Subcutaneous adipose tissue (tissue), 4 donors: ENCODE data around the gene RNF167. TPM values are rescaled to one million over a fixed set of nuclear protein-coding genes. Genes with fewer than 3 reads are reported as not detected.

Experiments
- total RNA-seq, 4 donors: library from RNA; depleted of rRNA; stranded (reverse); fragments of >200 nt; gene quantifications; one replicate each; pipeline ENCODE4 v1.1.0, GENCODE V29; 2016
- TF ChIP-seq, protein P1 (sequence below): fragments of 450-650 bp; IDR thresholded peaks from one replicate; pipeline ENCODE4 v1.5.1; 2016; ENCODE audit warnings: low read depth, mild to moderate bottlenecking, control low read depth, antibody characterized with exemption, moderate library complexity

The RNF167 gene
- total RNA-seq, 4 donors from 2014 or later: 21.7 to 42.0 (median 31.0) TPM

DNA sequence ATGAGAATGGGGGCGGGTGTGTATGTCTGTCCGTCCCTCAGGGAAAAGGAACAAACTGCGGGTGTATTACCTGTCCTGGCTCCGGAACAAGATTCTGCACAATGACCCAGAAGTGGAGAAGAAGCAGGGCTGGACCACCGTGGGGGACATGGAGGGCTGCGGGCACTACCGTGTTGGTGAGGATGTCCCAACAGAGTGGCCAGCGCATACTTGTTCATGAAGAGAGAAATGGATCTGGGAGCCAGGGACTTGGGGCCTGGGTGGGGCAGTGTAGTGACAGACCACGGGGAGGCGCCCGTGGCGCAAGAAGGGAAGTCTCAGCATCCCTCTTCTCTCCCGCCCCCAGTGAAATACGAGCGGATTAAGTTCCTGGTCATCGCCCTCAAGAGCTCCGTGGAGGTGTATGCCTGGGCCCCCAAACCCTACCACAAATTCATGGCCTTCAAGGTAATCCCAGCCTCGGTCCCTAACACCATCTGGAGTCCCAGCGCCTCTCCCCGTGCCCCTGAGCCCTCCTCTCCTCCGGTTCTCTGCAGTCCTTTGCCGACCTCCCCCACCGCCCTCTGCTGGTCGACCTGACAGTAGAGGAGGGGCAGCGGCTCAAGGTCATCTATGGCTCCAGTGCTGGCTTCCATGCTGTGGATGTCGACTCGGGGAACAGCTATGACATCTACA is 44.3 kb upstream of the RNF167 start:
- TF ChIP-seq, protein P1, sequence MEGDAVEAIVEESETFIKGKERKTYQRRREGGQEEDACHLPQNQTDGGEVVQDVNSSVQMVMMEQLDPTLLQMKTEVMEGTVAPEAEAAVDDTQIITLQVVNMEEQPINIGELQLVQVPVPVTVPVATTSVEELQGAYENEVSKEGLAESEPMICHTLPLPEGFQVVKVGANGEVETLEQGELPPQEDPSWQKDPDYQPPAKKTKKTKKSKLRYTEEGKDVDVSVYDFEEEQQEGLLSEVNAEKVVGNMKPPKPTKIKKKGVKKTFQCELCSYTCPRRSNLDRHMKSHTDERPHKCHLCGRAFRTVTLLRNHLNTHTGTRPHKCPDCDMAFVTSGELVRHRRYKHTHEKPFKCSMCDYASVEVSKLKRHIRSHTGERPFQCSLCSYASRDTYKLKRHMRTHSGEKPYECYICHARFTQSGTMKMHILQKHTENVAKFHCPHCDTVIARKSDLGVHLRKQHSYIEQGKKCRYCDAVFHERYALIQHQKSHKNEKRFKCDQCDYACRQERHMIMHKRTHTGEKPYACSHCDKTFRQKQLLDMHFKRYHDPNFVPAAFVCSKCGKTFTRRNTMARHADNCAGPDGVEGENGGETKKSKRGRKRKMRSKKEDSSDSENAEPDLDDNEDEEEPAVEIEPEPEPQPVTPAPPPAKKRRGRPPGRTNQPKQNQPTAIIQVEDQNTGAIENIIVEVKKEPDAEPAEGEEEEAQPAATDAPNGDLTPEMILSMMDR: no peak

DNA sequence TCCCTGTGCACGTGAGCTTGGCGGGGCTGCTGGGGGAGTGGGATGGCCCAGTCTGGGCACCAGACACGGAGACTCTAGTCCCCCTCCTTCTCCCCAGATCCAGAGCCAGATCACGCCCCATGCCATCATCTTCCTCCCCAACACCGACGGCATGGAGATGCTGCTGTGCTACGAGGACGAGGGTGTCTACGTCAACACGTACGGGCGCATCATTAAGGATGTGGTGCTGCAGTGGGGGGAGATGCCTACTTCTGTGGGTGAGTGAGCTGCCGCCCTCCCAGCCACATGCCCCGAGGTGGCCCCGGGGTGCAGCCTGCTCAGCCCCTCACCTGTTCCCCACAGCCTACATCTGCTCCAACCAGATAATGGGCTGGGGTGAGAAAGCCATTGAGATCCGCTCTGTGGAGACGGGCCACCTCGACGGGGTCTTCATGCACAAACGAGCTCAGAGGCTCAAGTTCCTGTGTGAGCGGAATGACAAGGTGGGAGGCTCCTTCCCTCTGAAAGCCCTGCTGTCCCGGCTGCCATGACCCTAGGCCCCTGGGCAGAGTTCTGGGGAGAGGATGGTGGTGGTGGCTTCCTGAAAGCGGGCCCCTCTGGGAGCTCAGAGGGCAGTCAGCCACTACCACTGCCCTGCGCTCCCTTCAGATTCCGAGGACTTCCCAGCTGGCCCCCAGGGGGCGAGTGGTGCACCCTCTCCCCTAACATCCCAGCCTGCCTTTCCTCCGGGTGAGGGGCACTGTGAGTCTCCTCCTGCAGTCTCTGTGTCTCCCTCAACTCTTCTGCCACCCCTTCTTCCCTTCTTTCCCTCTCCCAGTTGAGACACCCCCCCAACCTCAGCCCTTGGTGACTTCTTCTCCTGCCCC is 43.5 kb upstream of the RNF167 start:
- TF ChIP-seq, protein P1: no peak

- TF ChIP-seq, protein P1: no peak
Observed at GRCh38 chr17:4897198-4897687, 42.8 kb upstream of the RNF167 start.

DNA sequence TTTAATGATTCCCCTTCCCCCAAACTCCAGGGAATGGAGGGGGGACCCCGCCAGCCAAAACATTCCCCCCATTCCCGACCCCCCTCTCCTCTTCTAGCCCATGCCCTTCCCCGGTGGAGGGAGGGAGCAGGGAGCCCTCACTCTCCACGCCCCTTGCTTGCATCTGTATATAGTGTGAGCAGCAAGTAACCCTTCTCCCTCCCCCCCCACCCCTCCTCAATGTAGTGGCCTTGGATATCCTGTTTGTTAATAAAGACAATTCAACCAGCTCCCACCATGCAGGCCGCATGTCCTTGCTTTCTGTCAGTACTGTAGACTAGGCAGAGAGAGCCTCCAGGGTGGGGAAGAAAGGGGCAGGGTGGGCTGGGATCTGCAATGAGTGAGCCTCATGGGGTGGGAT is 42.3 kb upstream of the RNF167 start:
- TF ChIP-seq, protein P1: no peak

DNA sequence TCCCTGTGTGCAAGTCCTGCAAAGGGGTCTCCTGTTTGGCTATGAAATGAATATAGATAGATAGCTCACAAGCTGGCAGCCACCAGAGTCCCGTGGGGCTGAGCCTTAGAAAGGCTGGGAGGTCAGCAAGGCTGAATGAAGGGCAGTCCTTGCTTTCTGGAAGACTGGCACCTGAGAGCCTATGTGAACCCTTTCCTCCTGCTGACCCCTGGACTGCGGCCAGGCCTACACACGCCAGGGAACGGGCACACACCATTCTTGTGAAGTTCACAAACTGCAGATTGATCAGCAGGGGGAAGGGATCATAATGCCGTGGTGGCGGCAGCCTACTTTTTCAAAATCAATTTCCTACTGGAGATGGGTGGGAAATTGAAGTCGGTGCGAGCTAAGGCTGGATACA is 41.7 kb upstream of the RNF167 start:
- TF ChIP-seq, protein P1: no peak

- TF ChIP-seq, protein P1: no peak
Observed at GRCh38 chr17:4898927-4899326, 41.1 kb upstream of the RNF167 start.
